ENCODE data around the gene KL. TPM values are rescaled to one million over a fixed set of nuclear protein-coding genes. Genes with fewer than 3 reads are reported as not detected.

Gene KL
- total RNA-seq, 1 donor from 2014 or later: 1.2 TPM

DNA sequence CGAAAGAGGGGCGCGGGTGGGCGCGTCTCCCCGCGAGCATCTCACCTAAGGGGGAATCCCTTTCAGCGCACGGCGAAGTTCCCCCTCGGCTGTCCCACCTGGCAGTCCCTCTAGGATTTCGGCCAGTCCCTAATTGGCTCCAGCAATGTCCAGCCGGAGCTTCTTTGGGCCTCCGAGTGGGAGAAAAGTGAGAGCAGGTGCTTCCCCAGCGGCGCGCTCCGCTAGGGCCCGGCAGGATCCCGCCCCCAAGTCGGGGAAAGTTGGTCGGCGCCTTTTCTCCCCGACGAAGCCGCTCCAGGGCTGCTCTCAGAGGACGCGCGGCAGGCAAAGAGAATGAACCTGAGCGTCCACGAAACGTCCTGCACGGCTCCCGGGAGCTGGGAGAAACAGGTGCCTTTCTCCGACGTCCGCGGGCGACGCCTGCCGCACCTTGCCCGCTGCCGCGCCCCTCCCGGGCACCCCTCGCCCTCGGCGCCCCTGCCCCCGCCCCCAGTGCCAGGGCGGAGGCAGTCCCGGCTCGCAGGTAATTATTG lies 366 bp upstream of the KL start:
- Histone ChIP-seq H3K9me3 (replicated peaks) (no peaks in the 10 kb centered on the region), H3K27me3 (ENCODE audit: low read depth) (peaks cover 7% of the 10 kb centered on the region), H3K4me3 (peak overlapping the region; percentile 76), H3K4me1 (peaks cover 31% of the 10 kb centered on the region), H3K36me3 (no peaks in the 10 kb centered on the region), H3K27ac (replicated peaks) (peak overlapping the region; percentile 88)
- TF ChIP-seq, protein P1, sequence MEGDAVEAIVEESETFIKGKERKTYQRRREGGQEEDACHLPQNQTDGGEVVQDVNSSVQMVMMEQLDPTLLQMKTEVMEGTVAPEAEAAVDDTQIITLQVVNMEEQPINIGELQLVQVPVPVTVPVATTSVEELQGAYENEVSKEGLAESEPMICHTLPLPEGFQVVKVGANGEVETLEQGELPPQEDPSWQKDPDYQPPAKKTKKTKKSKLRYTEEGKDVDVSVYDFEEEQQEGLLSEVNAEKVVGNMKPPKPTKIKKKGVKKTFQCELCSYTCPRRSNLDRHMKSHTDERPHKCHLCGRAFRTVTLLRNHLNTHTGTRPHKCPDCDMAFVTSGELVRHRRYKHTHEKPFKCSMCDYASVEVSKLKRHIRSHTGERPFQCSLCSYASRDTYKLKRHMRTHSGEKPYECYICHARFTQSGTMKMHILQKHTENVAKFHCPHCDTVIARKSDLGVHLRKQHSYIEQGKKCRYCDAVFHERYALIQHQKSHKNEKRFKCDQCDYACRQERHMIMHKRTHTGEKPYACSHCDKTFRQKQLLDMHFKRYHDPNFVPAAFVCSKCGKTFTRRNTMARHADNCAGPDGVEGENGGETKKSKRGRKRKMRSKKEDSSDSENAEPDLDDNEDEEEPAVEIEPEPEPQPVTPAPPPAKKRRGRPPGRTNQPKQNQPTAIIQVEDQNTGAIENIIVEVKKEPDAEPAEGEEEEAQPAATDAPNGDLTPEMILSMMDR (IDR thresholded peaks at IDR 0.05; ENCODE audit: borderline replicate concordance): no peak
- peak; percentile 19 for DNase-seq
- intact Hi-C loops (cut with micrococcal nuclease): no loop called here

- intact Hi-C loops (cut with micrococcal nuclease): no loop called here
- peak; percentile 48 for DNase-seq
- no peaks in the 10 kb centered on the region for H3K36me3 ChIP-seq
- TF ChIP-seq, protein P1 (IDR thresholded peaks at IDR 0.05; ENCODE audit: borderline replicate concordance): peak; percentile 77
- peaks cover 7% of the 10 kb centered on the region for H3K27me3 ChIP-seq (ENCODE audit: low read depth)
- peak overlapping the region; percentile 88 for H3K27ac ChIP-seq (replicated peaks)
- H3K4me3 ChIP-seq: peak overlapping the region; percentile 76
- no peaks in the 10 kb centered on the region for H3K9me3 ChIP-seq (replicated peaks)
- peaks cover 31% of the 10 kb centered on the region for H3K4me1 ChIP-seq
Observed at GRCh38 chr13:33017323-33017929, 1.2 kb downstream of the KL start.

GRCh38 chr13:33018886-33019285 lies 2.7 kb downstream of the KL start:
- Histone ChIP-seq H3K4me3 (no peak overlapping the region), H3K27ac (replicated peaks) (no peak overlapping the region), H3K36me3 (no peaks in the 10 kb centered on the region), H3K27me3 (ENCODE audit: low read depth) (peaks cover 7% of the 10 kb centered on the region), H3K4me1 (peaks cover 31% of the 10 kb centered on the region), H3K9me3 (replicated peaks) (no peaks in the 10 kb centered on the region)
- DNase-seq: no peak
- intact Hi-C loops (cut with micrococcal nuclease): no loop called here
- TF ChIP-seq, protein P1 (IDR thresholded peaks at IDR 0.05; ENCODE audit: borderline replicate concordance): no peak

- no peak for DNase-seq
- Histone ChIP-seq H3K27me3 (ENCODE audit: low read depth) (no peaks in the 10 kb centered on the region), H3K36me3 (no peaks in the 10 kb centered on the region), H3K4me3 (no peak overlapping the region), H3K9me3 (replicated peaks) (no peaks in the 10 kb centered on the region), H3K4me1 (peaks cover 8% of the 10 kb centered on the region), H3K27ac (replicated peaks) (no peak overlapping the region)
- TF ChIP-seq, protein P1 (IDR thresholded peaks at IDR 0.05; ENCODE audit: borderline replicate concordance): no peak
- intact Hi-C loops (cut with micrococcal nuclease): no loop called here
Observed at GRCh38 chr13:33022986-33023385, 6.8 kb downstream of the KL start.

DNA sequence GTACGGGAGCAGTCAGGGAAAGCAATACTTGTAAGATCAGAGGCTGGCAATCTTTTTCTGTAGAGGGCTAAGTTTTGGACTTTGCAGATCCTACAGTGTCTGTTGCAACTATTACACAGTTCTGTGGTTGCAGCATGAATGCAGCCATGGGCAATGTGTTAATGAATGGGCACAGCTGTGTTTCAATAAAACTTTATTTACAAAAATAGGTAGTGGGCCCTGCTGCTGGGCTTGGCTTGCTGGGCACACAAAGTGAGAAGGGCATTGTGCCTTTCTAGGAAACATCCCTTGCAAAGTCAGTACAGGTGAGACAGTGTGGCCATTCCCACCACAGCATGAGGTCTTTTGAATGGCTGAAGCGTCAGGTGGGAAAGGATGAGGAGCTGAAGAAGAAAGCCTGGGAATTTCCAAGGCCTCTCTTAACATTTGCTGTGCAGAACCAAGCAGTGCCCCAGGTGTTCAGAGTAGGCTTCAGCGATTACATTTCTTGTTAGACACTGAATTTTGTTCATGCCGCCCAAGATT lies 9.1 kb downstream of the KL start:
- no peaks in the 10 kb centered on the region for H3K36me3 ChIP-seq
- H3K9me3 ChIP-seq (replicated peaks): no peaks in the 10 kb centered on the region
- H3K4me1 ChIP-seq: peaks cover 8% of the 10 kb centered on the region
- no peak overlapping the region for H3K27ac ChIP-seq (replicated peaks)
- DNase-seq: no peak
- H3K4me3 ChIP-seq: no peak overlapping the region
- intact Hi-C loops (cut with micrococcal nuclease): no loop called here
- TF ChIP-seq, protein P1 (IDR thresholded peaks at IDR 0.05; ENCODE audit: borderline replicate concordance): no peak
- no peaks in the 10 kb centered on the region for H3K27me3 ChIP-seq (ENCODE audit: low read depth)
